Loucy (cell line): ENCODE data around the gene ARL3.

Experiments used
- H2AFZ ChIP-seq: fragments of 200-600 bp; sonication (generic); 2 replicates; pipeline ENCODE4 v1.6.0; 2016; ENCODE audit warnings: antibody characterized with exemption, mild to moderate bottlenecking, low read length, moderate library complexity
- H3F3A ChIP-seq: fragments of 200-600 bp; 2 replicates; pipeline ENCODE4 v1.6.0; 2016; ENCODE audit warnings: antibody characterized with exemption, low read depth, mild to moderate bottlenecking
- H3K27me3 ChIP-seq: fragments of 200-600 bp; sonication (generic); 2 replicates; pipeline ENCODE4 v1.6.1; 2014; ENCODE audit warnings: low read length, mild to moderate bottlenecking; ENCODE audit not compliant: insufficient read depth, poor library complexity, severe bottlenecking
- H3K36me3 ChIP-seq: fragments of 200-600 bp; sonication (generic); 2 replicates; pipeline ENCODE4 v1.6.1; 2016; ENCODE audit warnings: low read length; ENCODE audit not compliant: insufficient read depth
- H3K4me1 ChIP-seq: fragments of 200-600 bp; sonication (generic); 2 replicates; pipeline ENCODE4 v1.5.1; 2014; ENCODE audit warnings: low read length, mild to moderate bottlenecking; ENCODE audit not compliant: insufficient read depth, poor library complexity, severe bottlenecking
- H3K4me2 ChIP-seq: fragments of 200-600 bp; sonication (generic); 2 replicates; pipeline ENCODE4 v1.6.0; 2014; ENCODE audit warnings: antibody characterized with exemption, low read length, low read depth, mild to moderate bottlenecking; ENCODE audit not compliant: poor library complexity, severe bottlenecking
- H3K4me3 ChIP-seq: fragments of 200-600 bp; sonication (generic); 2 replicates; pipeline ENCODE4 v1.5.1; 2014; ENCODE audit warnings: low read length, mild to moderate bottlenecking, mixed read lengths; ENCODE audit not compliant: poor library complexity, severe bottlenecking
- H3K79me2 ChIP-seq: fragments of 200-600 bp; sonication (generic); 2 replicates; pipeline ENCODE4 v1.6.1; 2014; ENCODE audit warnings: low read length; ENCODE audit not compliant: insufficient read depth
- H3K9ac ChIP-seq: fragments of 200-600 bp; sonication (generic); 2 replicates; pipeline ENCODE4 v1.6.0; 2014; ENCODE audit warnings: mild to moderate bottlenecking, low read depth, low read length, moderate library complexity; ENCODE audit not compliant: poor library complexity, severe bottlenecking
- H3K9me2 ChIP-seq: fragments of 200-600 bp; sonication (generic); replicated peaks from 2 replicates; pipeline ENCODE4 v1.6.1; 2016; ENCODE audit warnings: low read depth, low read length, mixed read lengths
- H3K9me3 ChIP-seq: fragments of 200-600 bp; sonication (generic); 2 replicates; pipeline ENCODE4 v1.6.1; 2014; ENCODE audit warnings: mild to moderate bottlenecking, antibody characterized with exemption, low read length, low read depth; ENCODE audit not compliant: insufficient read depth
- H4K20me1 ChIP-seq: fragments of 200-600 bp; sonication (generic); 2 replicates; pipeline ENCODE4 v1.6.0; 2014; ENCODE audit warnings: antibody characterized with exemption, low read length, mild to moderate bottlenecking; ENCODE audit not compliant: insufficient read depth, poor library complexity, severe bottlenecking
- CTCF ChIP-seq: fragments of 200-600 bp; sonication (generic); conservative IDR thresholded peaks from 2 replicates; pipeline ENCODE4 v1.5.1; 2014; ENCODE audit warnings: mild to moderate bottlenecking, antibody characterized with exemption, low read length
- EZH2phosphoT487 ChIP-seq: fragments of 200-600 bp; IDR thresholded peaks from 2 replicates; pipeline ENCODE4 v1.6.1; 2018; ENCODE audit warnings: antibody characterized with exemption, mild to moderate bottlenecking, moderate library complexity, borderline replicate concordance

Gene ARL3

GRCh38 chr10:102752934-102753664, 38.9 kb upstream of the ARL3 start:
- H3K79me2 ChIP-seq: peaks cover 28% of the 10 kb centered on the region
- H4K20me1 ChIP-seq: no peaks in the 10 kb centered on the region
- no peaks in the 10 kb centered on the region for H3K9me3 ChIP-seq
- H3K4me3 ChIP-seq: no peak overlapping the region
- H2AFZ ChIP-seq: no peak overlapping the region
- TF ChIP-seq CTCF (peak; percentile 77), EZH2phosphoT487 (no peak)
- H3F3A ChIP-seq: no peaks in the 10 kb centered on the region
- peak overlapping the region; percentile 6 for H3K9ac ChIP-seq
- no peak overlapping the region for H3K4me2 ChIP-seq
- H3K36me3 ChIP-seq: no peaks in the 10 kb centered on the region
- peaks cover 3% of the 10 kb centered on the region for H3K4me1 ChIP-seq
- H3K27me3 ChIP-seq: no peaks in the 10 kb centered on the region
- no peaks in the 10 kb centered on the region for H3K9me2 ChIP-seq

- no peak for TF ChIP-seq CTCF
- no peak for TF ChIP-seq EZH2phosphoT487
- Histone ChIP-seq H3K4me3 (no peak overlapping the region), H3K9me2 (no peaks in the 10 kb centered on the region), H3K36me3 (no peaks in the 10 kb centered on the region), H3K4me1 (peaks cover 3% of the 10 kb centered on the region), H3K9ac (no peak overlapping the region), H3K27me3 (no peaks in the 10 kb centered on the region), H2AFZ (no peak overlapping the region), H3K79me2 (peaks cover 27% of the 10 kb centered on the region), H4K20me1 (no peaks in the 10 kb centered on the region), H3K9me3 (no peaks in the 10 kb centered on the region), H3F3A (no peaks in the 10 kb centered on the region), H3K4me2 (no peak overlapping the region)
These were observed 38.2 kb upstream of the ARL3 start for GRCh38 chr10:102752266-102752930.

- no peaks in the 10 kb centered on the region for H3F3A ChIP-seq
- peak overlapping the region; percentile 88 for H3K4me2 ChIP-seq
- peaks cover 40% of the 10 kb centered on the region for H3K79me2 ChIP-seq
- no peaks in the 10 kb centered on the region for H3K27me3 ChIP-seq
- H3K4me3 ChIP-seq: peak overlapping the region; percentile 90
- H3K9ac ChIP-seq: peak overlapping the region; percentile 87
- H3K36me3 ChIP-seq: no peaks in the 10 kb centered on the region
- no peaks in the 10 kb centered on the region; the same call in 1 of the 2 replicates for H3K9me2 ChIP-seq
- peaks cover 8% of the 10 kb centered on the region for H4K20me1 ChIP-seq
- no peak overlapping the region for H2AFZ ChIP-seq
- no peaks in the 10 kb centered on the region for H3K9me3 ChIP-seq
- H3K4me1 ChIP-seq: peaks cover 41% of the 10 kb centered on the region
- TF ChIP-seq EZH2phosphoT487 (no peak), CTCF (no peak)
These were observed 31.0 kb upstream of the ARL3 start for GRCh38 chr10:102745157-102745556.
